H9 (cell line): ENCODE data around the gene RPL22. TPM values are rescaled to one million over a fixed set of nuclear protein-coding genes. Genes with fewer than 3 reads are reported as not detected.

Experiments used
- DNase-seq: peaks from one replicate; pipeline ENCODE4 v3.0.0-alpha.2; 2017
- H2AFZ ChIP-seq: one replicate; pipeline ENCODE4 v1.6.1; 2013; ENCODE audit warnings: mild to moderate bottlenecking, low read length, control low read depth, moderate library complexity
- H2AK5ac ChIP-seq: 2 replicates; pipeline ENCODE4 v1.6.1; 2013; ENCODE audit warnings: low read length, control low read depth, mixed read lengths; ENCODE audit not compliant: insufficient read length
- H2BK120ac ChIP-seq: one replicate; pipeline ENCODE4 v1.6.1; 2013; ENCODE audit warnings: low read depth, mild to moderate bottlenecking, low read length, control low read depth, inconsistent platforms; ENCODE audit not compliant: poor library complexity, severe bottlenecking
- H2BK12ac ChIP-seq: 2 replicates; pipeline ENCODE4 v1.6.1; 2013; ENCODE audit warnings: low read length, control low read depth, mixed read lengths, low read depth; ENCODE audit not compliant: insufficient read length
- H2BK15ac ChIP-seq: 2 replicates; pipeline ENCODE4 v1.6.1; 2013; ENCODE audit warnings: low read depth, low read length, control low read depth
- H2BK20ac ChIP-seq: one replicate; pipeline ENCODE4 v1.6.1; 2013; ENCODE audit warnings: low read depth, mild to moderate bottlenecking, low read length, control low read depth, inconsistent platforms; ENCODE audit not compliant: poor library complexity, severe bottlenecking
- H2BK5ac ChIP-seq: 2 replicates; pipeline ENCODE4 v1.6.1; 2013; ENCODE audit warnings: low read length, control low read depth, mixed read lengths; ENCODE audit not compliant: insufficient read length
- H3K14ac ChIP-seq: 2 replicates; pipeline ENCODE4 v1.6.1; 2013; ENCODE audit warnings: low read length, control low read depth; ENCODE audit not compliant: insufficient read depth
- H3K18ac ChIP-seq: 2 replicates; pipeline ENCODE4 v1.6.1; 2013; ENCODE audit warnings: low read depth, mild to moderate bottlenecking, mixed read lengths, low read length, control low read depth; ENCODE audit not compliant: insufficient read length
- H3K23ac ChIP-seq: 2 replicates; pipeline ENCODE4 v1.6.1; 2013; ENCODE audit warnings: low read length, control low read depth, mixed read lengths, low read depth; ENCODE audit not compliant: insufficient read length
- H3K23me2 ChIP-seq: 2 replicates; pipeline ENCODE4 v1.6.1; 2013; ENCODE audit warnings: low read depth, mild to moderate bottlenecking, mixed read lengths, low read length, control low read depth; ENCODE audit not compliant: insufficient read length, poor library complexity, severe bottlenecking
- H3K27ac ChIP-seq: 2 replicates; pipeline ENCODE4 v1.5.1; 2013; ENCODE audit warnings: low read length, control low read depth, mixed read lengths, low read depth; ENCODE audit not compliant: insufficient read length
- H3K27me3 ChIP-seq: 2 replicates; pipeline ENCODE4 v1.6.1; 2013; ENCODE audit warnings: low read length, control low read depth, inconsistent platforms; ENCODE audit not compliant: insufficient read depth
- H3K4ac ChIP-seq: 2 replicates; pipeline ENCODE4 v1.6.1; 2013; ENCODE audit warnings: low read depth, mild to moderate bottlenecking, control low read depth, inconsistent platforms, low read length, moderate library complexity
- H3K4me1 ChIP-seq: 2 replicates; pipeline ENCODE4 v1.6.1; 2013; ENCODE audit warnings: low read length, control low read depth, inconsistent platforms; ENCODE audit not compliant: insufficient read depth
- H3K4me2 ChIP-seq: 2 replicates; pipeline ENCODE4 v1.6.1; 2013; ENCODE audit warnings: low read length, control low read depth, mixed read lengths; ENCODE audit not compliant: insufficient read length, insufficient read depth
- H3K56ac ChIP-seq: 2 replicates; pipeline ENCODE4 v1.6.1; 2013; ENCODE audit warnings: low read depth, mild to moderate bottlenecking, mixed read lengths, low read length, control low read depth; ENCODE audit not compliant: insufficient read length
- H3K79me1 ChIP-seq: 2 replicates; pipeline ENCODE4 v1.6.1; 2013; ENCODE audit warnings: low read depth, mild to moderate bottlenecking, moderate library complexity, low read length, control low read depth, inconsistent platforms; ENCODE audit not compliant: insufficient read depth, poor library complexity, severe bottlenecking
- H3K79me2 ChIP-seq: 2 replicates; pipeline ENCODE4 v1.6.1; 2013; ENCODE audit warnings: low read length, control low read depth, inconsistent platforms; ENCODE audit not compliant: insufficient read depth
- H3K9ac ChIP-seq: 2 replicates; pipeline ENCODE4 v1.6.1; 2013; ENCODE audit warnings: low read length, control low read depth, mixed read lengths; ENCODE audit not compliant: insufficient read length; ENCODE audit errors: extremely low read depth
- H3K9me3 ChIP-seq: one replicate; pipeline ENCODE4 v1.6.1; 2013; ENCODE audit warnings: low read depth, low read length, inconsistent platforms; ENCODE audit not compliant: control insufficient read depth
- H3T11ph ChIP-seq: one replicate; pipeline ENCODE4 v1.6.1; 2013; ENCODE audit warnings: mild to moderate bottlenecking, low read length, control low read depth, inconsistent platforms
- H4K20me1 ChIP-seq: one replicate; pipeline ENCODE4 v1.6.1; 2013; ENCODE audit not compliant: control insufficient read depth, insufficient read length, insufficient read depth
- H4K5ac ChIP-seq: 2 replicates; pipeline ENCODE4 v1.6.1; 2013; ENCODE audit warnings: low read depth, mild to moderate bottlenecking, mixed read lengths, low read length, control low read depth; ENCODE audit not compliant: insufficient read length
- H4K8ac ChIP-seq: replicated peaks from 2 replicates; pipeline ENCODE4 v1.6.1; 2013; ENCODE audit warnings: low read length, control low read depth, mixed read lengths, low read depth; ENCODE audit not compliant: insufficient read length
- H4K91ac ChIP-seq: 2 replicates; pipeline ENCODE4 v1.6.1; 2013; ENCODE audit warnings: low read depth, mild to moderate bottlenecking, moderate library complexity, mixed read lengths, low read length, control low read depth; ENCODE audit not compliant: insufficient read length
- H3K27ac Mint-ChIP-seq, 3 experiments: 2 replicates in 2 of 3; 3 replicates in 1 of 3; pipeline ENCODE4 v1.8.0; 2020 to 2021; ENCODE audit warnings: mixed read lengths in 3 of 3, mild to moderate bottlenecking in 1 of 3, moderate library complexity in 1 of 3
- H3K27me3 Mint-ChIP-seq: 2 replicates; pipeline ENCODE4 v1.8.0; 2021; ENCODE audit warnings: low read depth, mild to moderate bottlenecking, moderate library complexity, mixed read lengths
- H3K36me3 Mint-ChIP-seq, 3 experiments: 2 replicates in 2 of 3; 3 replicates in 1 of 3; pipeline ENCODE4 v1.8.0; 2020 to 2021; ENCODE audit warnings: low read depth in 3 of 3, mixed read lengths in 3 of 3; ENCODE audit not compliant: insufficient read depth in 1 of 3
- H3K4me1 Mint-ChIP-seq, 2 experiments: 2 replicates each; pipeline ENCODE4 v1.8.0; 2020; ENCODE audit warnings: mixed read lengths in 2 of 2
- H3K4me3 Mint-ChIP-seq, 2 experiments: 2 replicates in 1 of 2; 3 replicates in 1 of 2; pipeline ENCODE4 v1.8.0; 2020 to 2021; ENCODE audit warnings: mild to moderate bottlenecking in 2 of 2, mixed read lengths in 2 of 2, moderate library complexity in 1 of 2
- H3K9me3 Mint-ChIP-seq, 2 experiments: 2 replicates in 1 of 2; 3 replicates in 1 of 2; pipeline ENCODE4 v1.8.0; 2020; ENCODE audit warnings: mild to moderate bottlenecking in 2 of 2, mixed read lengths in 2 of 2, moderate library complexity in 1 of 2
- CTCF ChIP-seq: fragments of 200-600 bp; sonication (generic); conservative IDR thresholded peaks from 3 replicates; pipeline ENCODE4 v1.8.0; 2021; ENCODE audit warnings: antibody characterized with exemption, mild to moderate bottlenecking
- WGBS: extraction: QIAGEN DNeasy Blood & Tissue Kit; methylation state at CpG from one replicate; pipeline ENCODE4 v1.1.7; 2013; ENCODE audit warnings: missing lambda C conversion rate, low lambda C conversion rate, mixed read lengths; ENCODE audit not compliant: insufficient read length; ENCODE audit errors: extremely low coverage; 5-methylcytosine and 5-hydroxymethylcytosine counted together
- total RNA-seq: library from RNA; stranded (reverse); gene quantifications from 2 replicates; pipeline ENCODE4 v1.2.1, GENCODE V29; 2021

The RPL22 gene
- total RNA-seq, 1 experiment from 2014 or later = 582 TPM

DNA sequence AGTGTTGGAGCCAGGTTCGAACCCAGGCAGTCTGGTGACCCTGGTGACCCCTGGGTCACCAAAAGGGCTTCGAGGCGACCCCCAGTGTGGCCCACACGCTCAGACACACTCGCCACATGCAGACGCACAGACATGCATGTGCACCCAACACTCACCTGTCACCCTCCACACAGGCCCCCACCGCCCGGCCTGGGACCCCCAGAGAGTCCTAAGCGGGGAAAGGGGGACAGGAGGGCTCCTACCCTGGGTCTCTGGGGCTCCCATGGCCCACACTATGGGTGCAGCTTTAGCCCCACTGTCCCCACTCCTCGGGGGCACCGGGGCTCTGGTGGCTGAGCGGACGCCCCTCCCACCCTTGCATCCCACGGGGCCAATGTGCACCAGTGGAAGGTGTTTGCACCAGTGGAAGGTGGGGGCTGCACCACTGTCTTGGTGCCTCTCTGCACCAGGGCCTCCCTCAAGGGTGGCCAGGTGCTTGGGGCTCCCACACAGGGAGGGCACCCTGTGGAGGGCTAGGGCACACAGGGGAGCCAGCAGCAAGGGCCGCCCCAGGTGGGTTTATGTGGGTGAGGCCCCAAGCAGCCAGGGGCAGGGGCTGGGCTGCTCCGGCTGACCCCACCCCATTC lies 29.2 kb downstream of the RPL22 start:
- no peak overlapping the region for H3K27ac Mint-ChIP-seq
- H2BK120ac ChIP-seq = no peak overlapping the region
- H3K14ac ChIP-seq = no peak overlapping the region; the same call in 1 of the 2 replicates
- no peak overlapping the region for H2AK5ac ChIP-seq
- H4K91ac ChIP-seq = no peak overlapping the region
- H3K56ac ChIP-seq = no peak overlapping the region
- H3K23ac ChIP-seq = no peak overlapping the region
- no peak overlapping the region for H3K18ac ChIP-seq
- H2BK5ac ChIP-seq = no peak overlapping the region
- H3K4ac ChIP-seq = no peak overlapping the region
- H4K5ac ChIP-seq = no peak overlapping the region
- H3K36me3 Mint-ChIP-seq = no peaks in the 10 kb centered on the region
- H2BK15ac ChIP-seq = no peak overlapping the region
- no peaks in the 10 kb centered on the region for H3K79me1 ChIP-seq
- H3K9me3 Mint-ChIP-seq = no peaks in the 10 kb centered on the region
- no peaks in the 10 kb centered on the region; the same call in 1 of the 2 replicates for H3K27me3 ChIP-seq
- H4K8ac ChIP-seq = no peak overlapping the region
- peaks cover 6% of the 10 kb centered on the region for H3K27me3 Mint-ChIP-seq
- no peaks in the 10 kb centered on the region for H3K4me1 ChIP-seq
- no peaks in the 10 kb centered on the region for H4K20me1 ChIP-seq
- H3T11ph ChIP-seq = no peak overlapping the region
- H2BK12ac ChIP-seq = no peak overlapping the region
- no peak overlapping the region for H3K27ac ChIP-seq
- H3K4me3 Mint-ChIP-seq = no peak overlapping the region
- no peaks in the 10 kb centered on the region for H3K9me3 ChIP-seq
- H2BK20ac ChIP-seq = no peak overlapping the region
- no peak for DNase-seq
- WGBS = no CpG with 5 or more reads among the region's 16 CpGs
- H3K4me2 ChIP-seq = no peak overlapping the region
- no peaks in the 10 kb centered on the region for H3K79me2 ChIP-seq
- no peak overlapping the region for H3K9ac ChIP-seq
- TF ChIP-seq CTCF = no peak
- no peak overlapping the region for H2AFZ ChIP-seq
- no peaks in the 10 kb centered on the region for H3K23me2 ChIP-seq
- 0 out of 4 replicates have a peak, but pooled peaks cover 0 to 2% of the 10 kb centered on the region in 2 experiments for H3K4me1 Mint-ChIP-seq
